ENCODE data around the gene MICA. TPM values are rescaled to one million over a fixed set of nuclear protein-coding genes. Genes with fewer than 3 reads are reported as not detected.
"Not testable (repeated sequence)": the region's sequence is repeated elsewhere in the genome, so short reads cannot be mapped to it uniquely, and the experiment has no call there.

The MICA gene
- total RNA-seq, 4 donors from 2014 or later, result 18.9 to 35.4 (median 22.3) TPM

GRCh38 chr6:31450751-31451150, 47.4 kb downstream of the MICA start:
- H3K36me3 ChIP-seq, result no peaks in the 10 kb centered on the region
- peaks cover 0 to 8% (median 0%) of the 10 kb centered on the region in 4 donors for H3K9me3 ChIP-seq
- no peaks in the 10 kb centered on the region for H3K27me3 ChIP-seq
- no peak for DNase-seq (ENCODE audit: extremely low spot score)
- no peak overlapping the region for H3K4me3 ChIP-seq
- no peaks in the 10 kb centered on the region for H3K4me1 ChIP-seq
- no peak overlapping the region for H3K27ac ChIP-seq (replicated peaks in 1 of 4)
- no peak for TF ChIP-seq CTCF (IDR thresholded peaks at IDR 0.05)
- 68% methylated on average over 4 of the region's 4 CpGs for WGBS
- intact Hi-C loops (cut with DNase I), result no loop called here

DNA sequence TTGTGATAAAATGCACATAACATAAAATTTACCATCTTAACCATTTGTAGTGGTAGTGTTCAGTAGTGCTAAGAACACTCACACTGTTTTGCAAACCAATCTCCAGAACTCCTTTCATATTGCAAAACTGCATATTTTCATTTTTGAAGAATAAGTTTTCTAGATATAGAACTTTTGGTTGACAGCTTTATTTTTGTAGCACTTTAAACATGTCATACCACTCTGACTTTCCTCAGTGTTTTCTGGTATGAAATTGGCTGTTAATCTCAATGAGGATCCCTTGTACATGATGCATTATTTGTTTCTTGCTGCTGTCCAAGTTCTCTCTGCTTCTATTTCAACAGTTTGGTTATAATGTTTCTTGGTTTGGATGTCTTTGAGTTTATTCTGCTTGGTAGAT, 49.5 kb downstream of the MICA start:
- no peak overlapping the region for H3K27ac ChIP-seq (replicated peaks in 1 of 4)
- no peaks in the 10 kb centered on the region for H3K36me3 ChIP-seq
- peaks cover 0 to 8% (median 0%) of the 10 kb centered on the region in 4 donors for H3K9me3 ChIP-seq
- TF ChIP-seq CTCF (IDR thresholded peaks at IDR 0.05), result no peak
- no peak for TF ChIP-seq POLR2A (IDR thresholded peaks at IDR 0.05; ENCODE audit: low read depth)
- no peak for TF ChIP-seq POLR2AphosphoS5 (IDR thresholded peaks at IDR 0.05)
- no peak for TF ChIP-seq EP300 (IDR thresholded peaks at IDR 0.05)
- no peak overlapping the region for H3K4me3 ChIP-seq
- DNase-seq (ENCODE audit: extremely low spot score), result no peak
- intact Hi-C loops (cut with DNase I), result no loop called here
- no peaks in the 10 kb centered on the region for H3K27me3 ChIP-seq
- no peaks in the 10 kb centered on the region for H3K4me1 ChIP-seq

DNA sequence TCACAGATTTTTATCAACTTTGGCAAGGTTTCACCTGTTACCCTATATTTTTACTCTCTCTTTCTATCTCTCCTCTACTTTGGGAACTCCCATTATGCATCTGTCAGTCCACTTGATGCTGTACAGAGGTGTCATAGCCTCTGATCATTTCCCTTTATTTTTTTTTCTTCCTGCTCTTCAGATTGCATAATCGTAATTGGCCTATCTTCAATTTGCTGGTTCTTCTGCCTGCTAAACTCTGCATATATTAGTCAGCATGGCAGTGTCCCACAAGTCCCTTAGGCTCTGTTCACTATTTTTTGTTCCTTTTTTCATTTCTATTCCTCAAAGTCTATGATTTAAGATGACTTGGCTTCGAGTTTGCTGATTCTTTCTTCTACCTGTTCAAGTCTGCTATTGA, 49.9 kb downstream of the MICA start:
- H3K27me3 ChIP-seq, result no peaks in the 10 kb centered on the region
- DNase-seq (ENCODE audit: extremely low spot score), result no peak
- H3K36me3 ChIP-seq, result no peaks in the 10 kb centered on the region
- 83% methylated on average over 2 of the region's 2 CpGs for WGBS
- no peaks in the 10 kb centered on the region for H3K4me1 ChIP-seq
- peaks cover 0 to 8% (median 0%) of the 10 kb centered on the region in 4 donors for H3K9me3 ChIP-seq
- intact Hi-C loops (cut with DNase I), result no loop called here
- H3K4me3 ChIP-seq, result no peak overlapping the region
- TF ChIP-seq POLR2AphosphoS5 (IDR thresholded peaks at IDR 0.05) (no peak), CTCF (IDR thresholded peaks at IDR 0.05) (no peak), EP300 (IDR thresholded peaks at IDR 0.05) (no peak), POLR2A (IDR thresholded peaks at IDR 0.05; ENCODE audit: low read depth) (no peak)
- H3K27ac ChIP-seq (replicated peaks in 1 of 4), result no peak overlapping the region

DNA sequence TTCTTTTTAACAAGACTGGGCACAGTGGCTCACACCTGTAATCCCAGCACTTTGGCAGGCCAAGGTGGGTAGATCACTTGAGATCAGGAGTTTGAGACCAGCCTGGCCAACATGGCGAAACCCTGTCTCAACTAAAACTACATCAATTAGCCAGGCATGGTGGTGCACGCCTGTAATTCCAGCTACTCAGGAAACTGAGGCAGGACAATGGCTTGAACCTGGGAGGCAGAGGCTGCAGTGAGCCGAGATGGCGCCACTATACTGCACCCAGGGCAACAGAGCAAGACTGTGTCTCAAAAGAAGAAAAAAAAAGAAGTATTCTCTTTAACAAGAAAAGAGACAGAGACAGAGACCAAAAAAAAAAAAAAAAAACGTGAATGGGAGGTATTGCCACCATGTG, 56.5 kb downstream of the MICA start:
- H3K27me3 ChIP-seq; H3K9me3 ChIP-seq; H3K36me3 ChIP-seq; H3K4me3 ChIP-seq; H3K27ac ChIP-seq (replicated peaks in 1 of 4); intact Hi-C loops (cut with DNase I): not testable (repeated sequence)
- peaks cover 5 to 20% (median 12%) of the 10 kb centered on the region in 4 donors for H3K4me1 ChIP-seq
- peak; percentile 57 for DNase-seq (ENCODE audit: extremely low spot score)
- WGBS, result 74% methylated on average over 5 of the region's 5 CpGs

GRCh38 chr6:31460361-31461025, 57.1 kb downstream of the MICA start:
- TF ChIP-seq CTCF (IDR thresholded peaks at IDR 0.05) (no peak), POLR2AphosphoS5 (IDR thresholded peaks at IDR 0.05) (no peak), EP300 (IDR thresholded peaks at IDR 0.05) (no peak), POLR2A (IDR thresholded peaks at IDR 0.05; ENCODE audit: low read depth) (no peak)
- DNase-seq (ENCODE audit: extremely low spot score), result no peak
- 94% methylated on average over 5 of the region's 5 CpGs for WGBS
- intact Hi-C loops (cut with DNase I), result no loop called here
- Histone ChIP-seq H3K4me3 (no peak overlapping the region), H3K4me1 (peaks cover 5 to 20% (median 14%) of the 10 kb centered on the region in 4 donors), H3K36me3 (no peaks in the 10 kb centered on the region), H3K9me3 (no peaks in the 10 kb centered on the region), H3K27ac (replicated peaks in 1 of 4) (no peak overlapping the region), H3K27me3 (no peaks in the 10 kb centered on the region)
